H9 (cell line): Measurements from ENCODE around the gene PLEKHA8. TPM values are rescaled to one million over a fixed set of nuclear protein-coding genes. Genes with fewer than 3 reads are reported as not detected.

Experiments
- DNase-seq: peaks from one replicate; pipeline ENCODE4 v3.0.0-alpha.2; 2017
- H2AFZ ChIP-seq: one replicate; pipeline ENCODE4 v1.6.1; 2013; ENCODE audit warnings: mild to moderate bottlenecking, low read length, control low read depth, moderate library complexity
- H2AK5ac ChIP-seq: 2 replicates; pipeline ENCODE4 v1.6.1; 2013; ENCODE audit warnings: low read length, control low read depth, mixed read lengths; ENCODE audit not compliant: insufficient read length
- H2BK120ac ChIP-seq: one replicate; pipeline ENCODE4 v1.6.1; 2013; ENCODE audit warnings: low read depth, mild to moderate bottlenecking, low read length, control low read depth, inconsistent platforms; ENCODE audit not compliant: poor library complexity, severe bottlenecking
- H2BK12ac ChIP-seq: 2 replicates; pipeline ENCODE4 v1.6.1; 2013; ENCODE audit warnings: low read length, control low read depth, mixed read lengths, low read depth; ENCODE audit not compliant: insufficient read length
- H2BK15ac ChIP-seq: 2 replicates; pipeline ENCODE4 v1.6.1; 2013; ENCODE audit warnings: low read depth, low read length, control low read depth
- H2BK20ac ChIP-seq: one replicate; pipeline ENCODE4 v1.6.1; 2013; ENCODE audit warnings: low read depth, mild to moderate bottlenecking, low read length, control low read depth, inconsistent platforms; ENCODE audit not compliant: poor library complexity, severe bottlenecking
- H2BK5ac ChIP-seq: 2 replicates; pipeline ENCODE4 v1.6.1; 2013; ENCODE audit warnings: low read length, control low read depth, mixed read lengths; ENCODE audit not compliant: insufficient read length
- H3K14ac ChIP-seq: 2 replicates; pipeline ENCODE4 v1.6.1; 2013; ENCODE audit warnings: low read length, control low read depth; ENCODE audit not compliant: insufficient read depth
- H3K18ac ChIP-seq: 2 replicates; pipeline ENCODE4 v1.6.1; 2013; ENCODE audit warnings: low read depth, mild to moderate bottlenecking, mixed read lengths, low read length, control low read depth; ENCODE audit not compliant: insufficient read length
- H3K23ac ChIP-seq: 2 replicates; pipeline ENCODE4 v1.6.1; 2013; ENCODE audit warnings: low read length, control low read depth, mixed read lengths, low read depth; ENCODE audit not compliant: insufficient read length
- H3K23me2 ChIP-seq: 2 replicates; pipeline ENCODE4 v1.6.1; 2013; ENCODE audit warnings: low read depth, mild to moderate bottlenecking, mixed read lengths, low read length, control low read depth; ENCODE audit not compliant: insufficient read length, poor library complexity, severe bottlenecking
- H3K27ac ChIP-seq: 2 replicates; pipeline ENCODE4 v1.5.1; 2013; ENCODE audit warnings: low read length, control low read depth, mixed read lengths, low read depth; ENCODE audit not compliant: insufficient read length
- H3K27me3 ChIP-seq: 2 replicates; pipeline ENCODE4 v1.6.1; 2013; ENCODE audit warnings: low read length, control low read depth, inconsistent platforms; ENCODE audit not compliant: insufficient read depth
- H3K4ac ChIP-seq: 2 replicates; pipeline ENCODE4 v1.6.1; 2013; ENCODE audit warnings: low read depth, mild to moderate bottlenecking, control low read depth, inconsistent platforms, low read length, moderate library complexity
- H3K4me1 ChIP-seq: 2 replicates; pipeline ENCODE4 v1.6.1; 2013; ENCODE audit warnings: low read length, control low read depth, inconsistent platforms; ENCODE audit not compliant: insufficient read depth
- H3K4me2 ChIP-seq: 2 replicates; pipeline ENCODE4 v1.6.1; 2013; ENCODE audit warnings: low read length, control low read depth, mixed read lengths; ENCODE audit not compliant: insufficient read length, insufficient read depth
- H3K56ac ChIP-seq: 2 replicates; pipeline ENCODE4 v1.6.1; 2013; ENCODE audit warnings: low read depth, mild to moderate bottlenecking, mixed read lengths, low read length, control low read depth; ENCODE audit not compliant: insufficient read length
- H3K79me1 ChIP-seq: 2 replicates; pipeline ENCODE4 v1.6.1; 2013; ENCODE audit warnings: low read depth, mild to moderate bottlenecking, moderate library complexity, low read length, control low read depth, inconsistent platforms; ENCODE audit not compliant: insufficient read depth, poor library complexity, severe bottlenecking
- H3K79me2 ChIP-seq: 2 replicates; pipeline ENCODE4 v1.6.1; 2013; ENCODE audit warnings: low read length, control low read depth, inconsistent platforms; ENCODE audit not compliant: insufficient read depth
- H3K9ac ChIP-seq: 2 replicates; pipeline ENCODE4 v1.6.1; 2013; ENCODE audit warnings: low read length, control low read depth, mixed read lengths; ENCODE audit not compliant: insufficient read length; ENCODE audit errors: extremely low read depth
- H3K9me3 ChIP-seq: one replicate; pipeline ENCODE4 v1.6.1; 2013; ENCODE audit warnings: low read depth, low read length, inconsistent platforms; ENCODE audit not compliant: control insufficient read depth
- H3T11ph ChIP-seq: one replicate; pipeline ENCODE4 v1.6.1; 2013; ENCODE audit warnings: mild to moderate bottlenecking, low read length, control low read depth, inconsistent platforms
- H4K20me1 ChIP-seq: one replicate; pipeline ENCODE4 v1.6.1; 2013; ENCODE audit not compliant: control insufficient read depth, insufficient read length, insufficient read depth
- H4K5ac ChIP-seq: 2 replicates; pipeline ENCODE4 v1.6.1; 2013; ENCODE audit warnings: low read depth, mild to moderate bottlenecking, mixed read lengths, low read length, control low read depth; ENCODE audit not compliant: insufficient read length
- H4K8ac ChIP-seq: replicated peaks from 2 replicates; pipeline ENCODE4 v1.6.1; 2013; ENCODE audit warnings: low read length, control low read depth, mixed read lengths, low read depth; ENCODE audit not compliant: insufficient read length
- H4K91ac ChIP-seq: 2 replicates; pipeline ENCODE4 v1.6.1; 2013; ENCODE audit warnings: low read depth, mild to moderate bottlenecking, moderate library complexity, mixed read lengths, low read length, control low read depth; ENCODE audit not compliant: insufficient read length
- H3K27ac Mint-ChIP-seq, 3 experiments: 2 replicates in 2 of 3; 3 replicates in 1 of 3; pipeline ENCODE4 v1.8.0; 2020 to 2021; ENCODE audit warnings: mixed read lengths in 3 of 3, mild to moderate bottlenecking in 1 of 3, moderate library complexity in 1 of 3
- H3K27me3 Mint-ChIP-seq: 2 replicates; pipeline ENCODE4 v1.8.0; 2021; ENCODE audit warnings: low read depth, mild to moderate bottlenecking, moderate library complexity, mixed read lengths
- H3K36me3 Mint-ChIP-seq, 3 experiments: 2 replicates in 2 of 3; 3 replicates in 1 of 3; pipeline ENCODE4 v1.8.0; 2020 to 2021; ENCODE audit warnings: low read depth in 3 of 3, mixed read lengths in 3 of 3; ENCODE audit not compliant: insufficient read depth in 1 of 3
- H3K4me1 Mint-ChIP-seq, 2 experiments: 2 replicates each; pipeline ENCODE4 v1.8.0; 2020; ENCODE audit warnings: mixed read lengths in 2 of 2
- H3K4me3 Mint-ChIP-seq, 2 experiments: 2 replicates in 1 of 2; 3 replicates in 1 of 2; pipeline ENCODE4 v1.8.0; 2020 to 2021; ENCODE audit warnings: mild to moderate bottlenecking in 2 of 2, mixed read lengths in 2 of 2, moderate library complexity in 1 of 2
- H3K9me3 Mint-ChIP-seq, 2 experiments: 2 replicates in 1 of 2; 3 replicates in 1 of 2; pipeline ENCODE4 v1.8.0; 2020; ENCODE audit warnings: mild to moderate bottlenecking in 2 of 2, mixed read lengths in 2 of 2, moderate library complexity in 1 of 2
- WGBS: extraction: QIAGEN DNeasy Blood & Tissue Kit; methylation state at CpG from one replicate; pipeline ENCODE4 v1.1.7; 2013; ENCODE audit warnings: missing lambda C conversion rate, low lambda C conversion rate, mixed read lengths; ENCODE audit not compliant: insufficient read length; ENCODE audit errors: extremely low coverage; 5-methylcytosine and 5-hydroxymethylcytosine counted together
- total RNA-seq: library from RNA; stranded (reverse); gene quantifications from 2 replicates; pipeline ENCODE4 v1.2.1, GENCODE V29; 2021
- TF ChIP-seq, protein P1 (sequence below): fragments of 200-600 bp; sonication (generic); conservative IDR thresholded peaks from 3 replicates; pipeline ENCODE4 v1.8.0; 2021; ENCODE audit warnings: antibody characterized with exemption, mild to moderate bottlenecking

The PLEKHA8 gene
- total RNA-seq, 1 experiment from 2014 or later, result 37.0 TPM

DNA sequence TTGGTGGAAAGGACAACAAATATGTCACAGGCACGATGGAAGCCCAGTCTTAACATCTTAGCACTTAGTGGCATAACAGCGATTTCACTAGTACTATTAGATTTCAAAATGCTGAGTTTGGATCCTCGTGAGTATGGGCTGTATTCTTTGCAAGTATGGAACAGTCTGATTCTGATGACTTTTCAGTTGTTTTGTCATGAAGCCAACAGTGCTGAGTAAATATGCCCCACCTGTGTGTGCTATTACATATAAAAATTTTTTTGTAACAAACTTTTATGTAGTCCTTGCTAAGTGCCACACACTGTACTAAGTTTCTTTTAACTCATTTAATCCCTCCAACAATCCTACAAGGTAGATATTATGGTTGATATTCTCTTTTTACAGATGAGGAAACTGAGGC, 137.4 kb downstream of the PLEKHA8 start:
- Mint-ChIP-seq H3K27me3 (peaks cover 37% of the 10 kb centered on the region), H3K27ac (no peak overlapping the region), H3K4me1 (peaks cover 73 to 75% of the 10 kb centered on the region in 2 experiments), H3K9me3 (no peaks in the 10 kb centered on the region), H3K4me3 (no peak overlapping the region), H3K36me3 (no peaks in the 10 kb centered on the region; a peak in 1 of 7 replicates)
- H3K9me3 ChIP-seq, result no peaks in the 10 kb centered on the region
- H2AK5ac ChIP-seq, result no peak overlapping the region
- no peak overlapping the region for H4K5ac ChIP-seq
- H4K91ac ChIP-seq, result no peak overlapping the region
- peaks cover 9% of the 10 kb centered on the region for H3K4me1 ChIP-seq
- H3K14ac ChIP-seq, result no peak overlapping the region
- no peaks in the 10 kb centered on the region for H3K23me2 ChIP-seq
- no peak overlapping the region for H2BK120ac ChIP-seq
- no peaks in the 10 kb centered on the region for H4K20me1 ChIP-seq
- H3K79me2 ChIP-seq, result no peaks in the 10 kb centered on the region
- H2BK5ac ChIP-seq, result no peak overlapping the region
- no peaks in the 10 kb centered on the region for H3K79me1 ChIP-seq
- H3K27me3 ChIP-seq, result no peaks in the 10 kb centered on the region; the same call in 1 of the 2 replicates
- H3K9ac ChIP-seq, result no peak overlapping the region
- no peak overlapping the region for H2BK20ac ChIP-seq
- H2BK12ac ChIP-seq, result no peak overlapping the region
- DNase-seq, result no peak
- WGBS, result no CpG with 5 or more reads among the region's 3 CpGs
- no peak overlapping the region for H3K18ac ChIP-seq
- no peak overlapping the region for H3K56ac ChIP-seq
- TF ChIP-seq, protein P1, sequence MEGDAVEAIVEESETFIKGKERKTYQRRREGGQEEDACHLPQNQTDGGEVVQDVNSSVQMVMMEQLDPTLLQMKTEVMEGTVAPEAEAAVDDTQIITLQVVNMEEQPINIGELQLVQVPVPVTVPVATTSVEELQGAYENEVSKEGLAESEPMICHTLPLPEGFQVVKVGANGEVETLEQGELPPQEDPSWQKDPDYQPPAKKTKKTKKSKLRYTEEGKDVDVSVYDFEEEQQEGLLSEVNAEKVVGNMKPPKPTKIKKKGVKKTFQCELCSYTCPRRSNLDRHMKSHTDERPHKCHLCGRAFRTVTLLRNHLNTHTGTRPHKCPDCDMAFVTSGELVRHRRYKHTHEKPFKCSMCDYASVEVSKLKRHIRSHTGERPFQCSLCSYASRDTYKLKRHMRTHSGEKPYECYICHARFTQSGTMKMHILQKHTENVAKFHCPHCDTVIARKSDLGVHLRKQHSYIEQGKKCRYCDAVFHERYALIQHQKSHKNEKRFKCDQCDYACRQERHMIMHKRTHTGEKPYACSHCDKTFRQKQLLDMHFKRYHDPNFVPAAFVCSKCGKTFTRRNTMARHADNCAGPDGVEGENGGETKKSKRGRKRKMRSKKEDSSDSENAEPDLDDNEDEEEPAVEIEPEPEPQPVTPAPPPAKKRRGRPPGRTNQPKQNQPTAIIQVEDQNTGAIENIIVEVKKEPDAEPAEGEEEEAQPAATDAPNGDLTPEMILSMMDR, result no peak
- H3K4me2 ChIP-seq, result no peak overlapping the region
- H3T11ph ChIP-seq, result no peak overlapping the region
- no peak overlapping the region for H3K27ac ChIP-seq
- no peak overlapping the region for H3K23ac ChIP-seq
- H4K8ac ChIP-seq, result no peak overlapping the region
- no peak overlapping the region for H2BK15ac ChIP-seq
- no peak overlapping the region for H3K4ac ChIP-seq
- H2AFZ ChIP-seq, result no peak overlapping the region
